Left lung (tissue), 10 donors: ENCODE measurements around the gene RPE. TPM values are rescaled to one million over a fixed set of nuclear protein-coding genes. Genes with fewer than 3 reads are reported as not detected.

Experiments used
- ATAC-seq: fragments of 200-7000 bp; cut with Tn5 transposase; one replicate; pipeline ENCODE4 v1.9.1; 2020; ENCODE audit warnings: moderate library complexity
- DNase-seq, 4 donors: peaks; one replicate each; pipeline ENCODE4 v3.0.0-alpha.2; 2013 to 2020
- H3K27ac ChIP-seq, 2 donors: fragments of 200-600 bp; sonication (generic) in 1 of 2; one replicate each; pipeline versions ENCODE4 v1.5.0 to v1.8.0; 2020 to 2021
- H3K27me3 ChIP-seq, 2 donors: fragments of 200-600 bp; sonication (generic) in 1 of 2; one replicate each; pipeline versions ENCODE4 v1.5.0 to v1.8.0; 2020 to 2021
- H3K36me3 ChIP-seq, 2 donors: fragments of 200-600 bp; sonication (generic) in 1 of 2; one replicate each; pipeline versions ENCODE4 v1.5.0 to v1.8.0; 2020 to 2021
- H3K4me1 ChIP-seq, 2 donors: fragments of 200-600 bp; one replicate each; pipeline ENCODE4 v1.8.0; 2021
- H3K4me3 ChIP-seq, 2 donors: fragments of 200-600 bp; sonication (generic) in 1 of 2; one replicate each; pipeline versions ENCODE4 v1.5.0 to v1.8.0; 2020 to 2021; ENCODE audit warnings: mild to moderate bottlenecking in 1 of 2
- H3K9me3 ChIP-seq, 2 donors: fragments of 200-600 bp; sonication (generic) in 1 of 2; one replicate each; pipeline versions ENCODE4 v1.5.0 to v1.8.0; 2020 to 2021
- intact Hi-C, 2 donors: fragments of 100-400 bp; cut with DNase I; formaldehyde crosslinking; loops; one replicate each; pipeline versions ENCODE4 v1.11.2 to v1.14.2; 2022
- polyA plus RNA-seq, 6 donors: library from polyadenylated mRNA; unstranded; fragments of 120-200 nt; gene quantifications; one replicate each; pipeline ENCODE4 v1.2.1, GENCODE V29; 2013; ENCODE audit not compliant: insufficient read length in 6 of 6
- total RNA-seq, 2 donors: library from RNA; stranded (reverse); fragmentation: NEBNext Ultra II Directional; extraction: Animal tissue kit (Norgen Biotek cat#: 25700); gene quantifications; one replicate each; pipeline ENCODE4 v1.2.1, GENCODE V29; 2021
- TF ChIP-seq, protein P1 (sequence below), 2 donors: fragments of 200-600 bp; sonication (generic) in 1 of 2; IDR thresholded peaks; one replicate each; pipeline versions ENCODE4 v1.5.0 to v1.8.0; 2021; ENCODE audit warnings: antibody characterized with exemption in 2 of 2
- donor health status: DM: no; HTN: yes; CAD: no.
- donor health status: DM: no; HTN: no; CAD: no.

The RPE gene
- total and polyA plus RNA-seq, 8 donors = 48.0 to 65.9 (median 53.6) TPM

DNA sequence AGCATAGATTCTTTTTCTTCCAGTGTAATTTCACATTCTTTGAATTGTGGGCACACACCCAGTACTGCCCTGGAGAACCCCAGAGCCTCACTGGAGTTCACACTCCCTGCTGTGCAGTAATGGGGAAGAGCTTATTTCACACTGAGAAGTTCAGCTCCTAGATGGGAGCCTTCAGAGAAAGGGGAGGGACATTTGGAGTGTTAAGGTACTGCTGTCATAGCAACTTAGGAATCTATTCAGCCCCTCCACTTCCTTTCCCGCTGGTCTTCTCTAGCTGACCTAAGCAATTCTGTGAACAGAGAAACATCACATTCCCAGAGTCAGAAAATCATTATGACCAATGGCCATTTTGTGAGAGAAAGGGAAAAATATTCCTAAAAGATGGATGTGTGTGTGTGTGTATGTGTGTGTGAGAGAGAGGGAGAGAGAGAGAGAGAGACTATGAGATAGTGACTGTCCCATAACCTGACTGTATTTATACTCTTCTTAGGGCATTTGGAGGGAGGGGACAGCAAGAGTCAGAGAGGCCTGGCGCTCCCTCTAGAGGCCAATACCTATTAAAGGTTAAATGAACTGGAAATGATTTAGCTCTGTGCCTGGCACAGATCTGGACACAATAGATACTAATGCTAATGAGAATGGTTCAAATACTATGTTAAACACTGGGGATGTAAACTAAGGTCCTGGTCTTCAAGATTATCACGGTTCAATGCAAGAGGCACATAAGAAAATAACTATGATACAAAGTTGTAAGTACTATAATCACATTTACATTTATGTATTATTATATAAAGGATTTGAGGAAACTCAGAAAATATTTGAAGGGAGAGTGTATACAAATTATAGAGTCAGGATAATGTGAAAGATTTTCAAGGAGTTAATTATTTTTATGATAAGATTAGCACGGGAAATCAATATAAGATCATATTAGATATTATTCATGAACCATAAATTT lies 41.5 kb upstream of the RPE start:
- intact Hi-C loops = no loop called here
- Histone ChIP-seq H3K4me3 (no peak overlapping the region), H3K36me3 (no peaks in the 10 kb centered on the region), H3K27me3 (no peaks in the 10 kb centered on the region), H3K27ac (no peak overlapping the region), H3K4me1 (no peaks in the 10 kb centered on the region), H3K9me3 (no peaks in the 10 kb centered on the region)
- ATAC-seq (peak; percentile 95), DNase-seq (peak in 2 of 4 donors; percentile 36 to 62)
- TF ChIP-seq, protein P1, sequence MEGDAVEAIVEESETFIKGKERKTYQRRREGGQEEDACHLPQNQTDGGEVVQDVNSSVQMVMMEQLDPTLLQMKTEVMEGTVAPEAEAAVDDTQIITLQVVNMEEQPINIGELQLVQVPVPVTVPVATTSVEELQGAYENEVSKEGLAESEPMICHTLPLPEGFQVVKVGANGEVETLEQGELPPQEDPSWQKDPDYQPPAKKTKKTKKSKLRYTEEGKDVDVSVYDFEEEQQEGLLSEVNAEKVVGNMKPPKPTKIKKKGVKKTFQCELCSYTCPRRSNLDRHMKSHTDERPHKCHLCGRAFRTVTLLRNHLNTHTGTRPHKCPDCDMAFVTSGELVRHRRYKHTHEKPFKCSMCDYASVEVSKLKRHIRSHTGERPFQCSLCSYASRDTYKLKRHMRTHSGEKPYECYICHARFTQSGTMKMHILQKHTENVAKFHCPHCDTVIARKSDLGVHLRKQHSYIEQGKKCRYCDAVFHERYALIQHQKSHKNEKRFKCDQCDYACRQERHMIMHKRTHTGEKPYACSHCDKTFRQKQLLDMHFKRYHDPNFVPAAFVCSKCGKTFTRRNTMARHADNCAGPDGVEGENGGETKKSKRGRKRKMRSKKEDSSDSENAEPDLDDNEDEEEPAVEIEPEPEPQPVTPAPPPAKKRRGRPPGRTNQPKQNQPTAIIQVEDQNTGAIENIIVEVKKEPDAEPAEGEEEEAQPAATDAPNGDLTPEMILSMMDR (IDR thresholded peaks at IDR 0.05) = peak; percentile 46 to 58

GRCh38 chr2:209965723-209966122 lies 36.7 kb upstream of the RPE start:
- TF ChIP-seq, protein P1 (IDR thresholded peaks at IDR 0.05) = no peak
- Histone ChIP-seq H3K4me1 (no peaks in the 10 kb centered on the region), H3K9me3 (no peaks in the 10 kb centered on the region), H3K36me3 (no peaks in the 10 kb centered on the region), H3K4me3 (no peak overlapping the region), H3K27ac (no peak overlapping the region), H3K27me3 (no peaks in the 10 kb centered on the region)
- ATAC-seq = no peak
- intact Hi-C loops = no loop called here
- DNase-seq = no peak

DNA sequence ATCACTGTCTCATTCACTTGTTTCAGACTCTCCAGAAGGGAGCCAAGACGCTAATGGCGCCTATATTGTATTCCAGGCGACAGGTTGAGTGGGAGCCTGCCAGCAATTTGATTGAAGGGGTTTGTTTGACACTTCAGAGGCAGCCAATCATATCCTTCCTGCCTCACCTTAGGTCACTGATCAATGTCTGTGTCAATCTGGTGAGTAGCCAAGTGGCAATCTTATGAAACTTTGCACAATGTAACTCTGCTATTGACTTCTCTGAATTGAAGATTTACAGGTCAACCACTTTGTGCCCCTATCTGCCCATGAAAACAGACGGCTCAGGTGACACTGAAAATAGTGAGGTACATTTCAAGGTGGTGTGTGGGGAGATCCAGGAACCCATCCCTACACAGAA lies 32.7 kb upstream of the RPE start:
- DNase-seq = no peak
- ATAC-seq = no peak
- no peak overlapping the region for H3K27ac ChIP-seq
- H3K9me3 ChIP-seq = no peaks in the 10 kb centered on the region
- no peaks in the 10 kb centered on the region for H3K27me3 ChIP-seq
- intact Hi-C loops = no loop called here
- no peaks in the 10 kb centered on the region for H3K36me3 ChIP-seq
- H3K4me3 ChIP-seq = no peak overlapping the region
- TF ChIP-seq, protein P1 (IDR thresholded peaks at IDR 0.05) = no peak
- H3K4me1 ChIP-seq = no peaks in the 10 kb centered on the region

DNA sequence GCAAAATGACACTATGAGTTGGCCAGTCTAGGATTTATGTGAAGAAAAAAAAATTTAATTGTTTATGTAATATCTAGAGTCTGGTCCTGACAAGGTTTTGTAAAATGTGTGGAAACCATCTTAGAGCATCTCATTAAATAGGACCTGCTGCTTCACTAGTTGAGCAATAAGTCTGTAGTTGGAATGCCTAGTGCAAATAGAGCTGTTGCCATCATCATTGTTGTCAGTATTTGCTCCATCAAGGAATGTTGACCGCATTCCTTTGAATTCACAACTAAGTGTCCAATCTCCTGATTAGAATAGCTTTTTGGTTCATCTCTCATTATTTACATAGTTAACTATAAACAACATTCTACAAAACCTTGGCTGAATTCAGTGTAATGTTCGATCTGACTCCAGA lies 32.2 kb upstream of the RPE start:
- no peak for DNase-seq
- ATAC-seq = no peak
- intact Hi-C loops = no loop called here
- Histone ChIP-seq H3K27ac (no peak overlapping the region), H3K36me3 (no peaks in the 10 kb centered on the region), H3K4me3 (no peak overlapping the region), H3K9me3 (no peaks in the 10 kb centered on the region), H3K4me1 (no peaks in the 10 kb centered on the region), H3K27me3 (no peaks in the 10 kb centered on the region)
- TF ChIP-seq, protein P1 (IDR thresholded peaks at IDR 0.05) = no peak

DNA sequence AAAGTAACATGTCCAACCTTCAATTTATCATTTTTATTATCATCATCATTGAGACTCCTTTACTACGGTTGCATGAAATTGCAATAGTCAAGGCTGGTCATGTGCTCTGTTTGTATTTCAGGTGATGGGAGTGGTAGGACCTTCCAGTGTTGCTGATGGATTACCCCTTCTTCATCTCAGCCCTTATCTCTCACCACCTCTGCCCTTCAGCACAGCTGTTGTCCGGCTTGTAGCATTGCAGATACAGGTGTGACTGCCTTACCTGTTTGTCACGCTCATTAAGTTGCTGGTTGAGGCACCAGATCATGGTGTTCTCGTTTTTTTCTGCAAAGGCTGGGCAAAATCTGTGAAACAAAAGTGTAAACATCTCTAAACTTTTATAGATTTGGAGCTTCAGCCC lies 31.7 kb upstream of the RPE start:
- H3K27me3 ChIP-seq = no peaks in the 10 kb centered on the region
- TF ChIP-seq, protein P1 (IDR thresholded peaks at IDR 0.05) = no peak
- H3K4me3 ChIP-seq = no peak overlapping the region
- intact Hi-C loops = no loop called here
- DNase-seq (no peak), ATAC-seq (no peak)
- no peaks in the 10 kb centered on the region for H3K4me1 ChIP-seq
- no peaks in the 10 kb centered on the region for H3K9me3 ChIP-seq
- no peak overlapping the region for H3K27ac ChIP-seq
- no peaks in the 10 kb centered on the region for H3K36me3 ChIP-seq
